Measurements from ENCODE around the gene PRSS2. TPM values are rescaled to one million over a fixed set of nuclear protein-coding genes. Genes with fewer than 3 reads are reported as not detected.

Gene PRSS2
- total RNA-seq, 1 experiment from 2014 or later, result 27.6 TPM

DNA sequence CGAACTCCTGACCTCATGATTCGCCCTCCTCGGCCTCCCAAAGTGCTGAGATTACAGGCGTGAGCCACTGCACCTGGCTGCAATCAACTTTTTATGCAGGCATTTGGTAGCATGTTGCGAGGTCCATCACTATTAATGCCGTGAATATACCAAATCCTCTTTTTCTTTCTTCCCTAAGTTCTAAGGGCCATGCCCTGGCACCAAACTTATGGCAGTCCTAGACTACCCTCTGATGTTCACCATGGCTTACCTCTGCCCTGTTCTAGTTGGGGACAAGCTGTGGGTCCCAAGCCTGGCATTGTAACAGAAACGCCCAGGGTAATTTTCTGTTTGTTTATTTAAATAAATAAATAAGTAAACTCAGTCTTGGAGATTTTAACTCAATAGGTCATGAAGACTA, 13.3 kb downstream of the PRSS2 start (continued):
- TF ChIP-seq, protein P1, sequence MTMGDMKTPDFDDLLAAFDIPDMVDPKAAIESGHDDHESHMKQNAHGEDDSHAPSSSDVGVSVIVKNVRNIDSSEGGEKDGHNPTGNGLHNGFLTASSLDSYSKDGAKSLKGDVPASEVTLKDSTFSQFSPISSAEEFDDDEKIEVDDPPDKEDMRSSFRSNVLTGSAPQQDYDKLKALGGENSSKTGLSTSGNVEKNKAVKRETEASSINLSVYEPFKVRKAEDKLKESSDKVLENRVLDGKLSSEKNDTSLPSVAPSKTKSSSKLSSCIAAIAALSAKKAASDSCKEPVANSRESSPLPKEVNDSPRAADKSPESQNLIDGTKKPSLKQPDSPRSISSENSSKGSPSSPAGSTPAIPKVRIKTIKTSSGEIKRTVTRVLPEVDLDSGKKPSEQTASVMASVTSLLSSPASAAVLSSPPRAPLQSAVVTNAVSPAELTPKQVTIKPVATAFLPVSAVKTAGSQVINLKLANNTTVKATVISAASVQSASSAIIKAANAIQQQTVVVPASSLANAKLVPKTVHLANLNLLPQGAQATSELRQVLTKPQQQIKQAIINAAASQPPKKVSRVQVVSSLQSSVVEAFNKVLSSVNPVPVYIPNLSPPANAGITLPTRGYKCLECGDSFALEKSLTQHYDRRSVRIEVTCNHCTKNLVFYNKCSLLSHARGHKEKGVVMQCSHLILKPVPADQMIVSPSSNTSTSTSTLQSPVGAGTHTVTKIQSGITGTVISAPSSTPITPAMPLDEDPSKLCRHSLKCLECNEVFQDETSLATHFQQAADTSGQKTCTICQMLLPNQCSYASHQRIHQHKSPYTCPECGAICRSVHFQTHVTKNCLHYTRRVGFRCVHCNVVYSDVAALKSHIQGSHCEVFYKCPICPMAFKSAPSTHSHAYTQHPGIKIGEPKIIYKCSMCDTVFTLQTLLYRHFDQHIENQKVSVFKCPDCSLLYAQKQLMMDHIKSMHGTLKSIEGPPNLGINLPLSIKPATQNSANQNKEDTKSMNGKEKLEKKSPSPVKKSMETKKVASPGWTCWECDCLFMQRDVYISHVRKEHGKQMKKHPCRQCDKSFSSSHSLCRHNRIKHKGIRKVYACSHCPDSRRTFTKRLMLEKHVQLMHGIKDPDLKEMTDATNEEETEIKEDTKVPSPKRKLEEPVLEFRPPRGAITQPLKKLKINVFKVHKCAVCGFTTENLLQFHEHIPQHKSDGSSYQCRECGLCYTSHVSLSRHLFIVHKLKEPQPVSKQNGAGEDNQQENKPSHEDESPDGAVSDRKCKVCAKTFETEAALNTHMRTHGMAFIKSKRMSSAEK (CRISPR knock-in tag; IDR thresholded peaks at IDR 0.05; ENCODE audit: borderline replicate concordance), result no peak
- TF ChIP-seq MAX (CRISPR knock-in tag; IDR thresholded peaks at IDR 0.05), result no peak
- TF ChIP-seq MYBL2 (CRISPR knock-in tag; IDR thresholded peaks at IDR 0.05), result no peak
- no peak for TF ChIP-seq GTF2I (CRISPR knock-in tag; conservative IDR thresholded peaks at IDR 0.05)
- no peak for TF ChIP-seq ATF1 (CRISPR knock-in tag; IDR thresholded peaks at IDR 0.05)
- TF ChIP-seq, protein P2, sequence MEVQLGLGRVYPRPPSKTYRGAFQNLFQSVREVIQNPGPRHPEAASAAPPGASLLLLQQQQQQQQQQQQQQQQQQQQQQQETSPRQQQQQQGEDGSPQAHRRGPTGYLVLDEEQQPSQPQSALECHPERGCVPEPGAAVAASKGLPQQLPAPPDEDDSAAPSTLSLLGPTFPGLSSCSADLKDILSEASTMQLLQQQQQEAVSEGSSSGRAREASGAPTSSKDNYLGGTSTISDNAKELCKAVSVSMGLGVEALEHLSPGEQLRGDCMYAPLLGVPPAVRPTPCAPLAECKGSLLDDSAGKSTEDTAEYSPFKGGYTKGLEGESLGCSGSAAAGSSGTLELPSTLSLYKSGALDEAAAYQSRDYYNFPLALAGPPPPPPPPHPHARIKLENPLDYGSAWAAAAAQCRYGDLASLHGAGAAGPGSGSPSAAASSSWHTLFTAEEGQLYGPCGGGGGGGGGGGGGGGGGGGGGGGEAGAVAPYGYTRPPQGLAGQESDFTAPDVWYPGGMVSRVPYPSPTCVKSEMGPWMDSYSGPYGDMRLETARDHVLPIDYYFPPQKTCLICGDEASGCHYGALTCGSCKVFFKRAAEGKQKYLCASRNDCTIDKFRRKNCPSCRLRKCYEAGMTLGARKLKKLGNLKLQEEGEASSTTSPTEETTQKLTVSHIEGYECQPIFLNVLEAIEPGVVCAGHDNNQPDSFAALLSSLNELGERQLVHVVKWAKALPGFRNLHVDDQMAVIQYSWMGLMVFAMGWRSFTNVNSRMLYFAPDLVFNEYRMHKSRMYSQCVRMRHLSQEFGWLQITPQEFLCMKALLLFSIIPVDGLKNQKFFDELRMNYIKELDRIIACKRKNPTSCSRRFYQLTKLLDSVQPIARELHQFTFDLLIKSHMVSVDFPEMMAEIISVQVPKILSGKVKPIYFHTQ (CRISPR knock-in tag; IDR thresholded peaks at IDR 0.05), result no peak
- TF ChIP-seq, protein P3, sequence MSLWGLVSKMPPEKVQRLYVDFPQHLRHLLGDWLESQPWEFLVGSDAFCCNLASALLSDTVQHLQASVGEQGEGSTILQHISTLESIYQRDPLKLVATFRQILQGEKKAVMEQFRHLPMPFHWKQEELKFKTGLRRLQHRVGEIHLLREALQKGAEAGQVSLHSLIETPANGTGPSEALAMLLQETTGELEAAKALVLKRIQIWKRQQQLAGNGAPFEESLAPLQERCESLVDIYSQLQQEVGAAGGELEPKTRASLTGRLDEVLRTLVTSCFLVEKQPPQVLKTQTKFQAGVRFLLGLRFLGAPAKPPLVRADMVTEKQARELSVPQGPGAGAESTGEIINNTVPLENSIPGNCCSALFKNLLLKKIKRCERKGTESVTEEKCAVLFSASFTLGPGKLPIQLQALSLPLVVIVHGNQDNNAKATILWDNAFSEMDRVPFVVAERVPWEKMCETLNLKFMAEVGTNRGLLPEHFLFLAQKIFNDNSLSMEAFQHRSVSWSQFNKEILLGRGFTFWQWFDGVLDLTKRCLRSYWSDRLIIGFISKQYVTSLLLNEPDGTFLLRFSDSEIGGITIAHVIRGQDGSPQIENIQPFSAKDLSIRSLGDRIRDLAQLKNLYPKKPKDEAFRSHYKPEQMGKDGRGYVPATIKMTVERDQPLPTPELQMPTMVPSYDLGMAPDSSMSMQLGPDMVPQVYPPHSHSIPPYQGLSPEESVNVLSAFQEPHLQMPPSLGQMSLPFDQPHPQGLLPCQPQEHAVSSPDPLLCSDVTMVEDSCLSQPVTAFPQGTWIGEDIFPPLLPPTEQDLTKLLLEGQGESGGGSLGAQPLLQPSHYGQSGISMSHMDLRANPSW (CRISPR knock-in tag; conservative IDR thresholded peaks at IDR 0.05; ENCODE audit: low read depth), result no peak
- no peak for TF ChIP-seq RELA (CRISPR knock-in tag; IDR thresholded peaks at IDR 0.05; ENCODE audit: borderline replicate concordance)
- no peak for TF ChIP-seq FOXJ3 (CRISPR knock-in tag; IDR thresholded peaks at IDR 0.05; ENCODE audit: borderline replicate concordance)
- TF ChIP-seq ERG (CRISPR knock-in tag; IDR thresholded peaks at IDR 0.05), result no peak
- no peak for TF ChIP-seq SMAD4 (CRISPR knock-in tag; IDR thresholded peaks at IDR 0.05)
- TF ChIP-seq, protein P4, sequence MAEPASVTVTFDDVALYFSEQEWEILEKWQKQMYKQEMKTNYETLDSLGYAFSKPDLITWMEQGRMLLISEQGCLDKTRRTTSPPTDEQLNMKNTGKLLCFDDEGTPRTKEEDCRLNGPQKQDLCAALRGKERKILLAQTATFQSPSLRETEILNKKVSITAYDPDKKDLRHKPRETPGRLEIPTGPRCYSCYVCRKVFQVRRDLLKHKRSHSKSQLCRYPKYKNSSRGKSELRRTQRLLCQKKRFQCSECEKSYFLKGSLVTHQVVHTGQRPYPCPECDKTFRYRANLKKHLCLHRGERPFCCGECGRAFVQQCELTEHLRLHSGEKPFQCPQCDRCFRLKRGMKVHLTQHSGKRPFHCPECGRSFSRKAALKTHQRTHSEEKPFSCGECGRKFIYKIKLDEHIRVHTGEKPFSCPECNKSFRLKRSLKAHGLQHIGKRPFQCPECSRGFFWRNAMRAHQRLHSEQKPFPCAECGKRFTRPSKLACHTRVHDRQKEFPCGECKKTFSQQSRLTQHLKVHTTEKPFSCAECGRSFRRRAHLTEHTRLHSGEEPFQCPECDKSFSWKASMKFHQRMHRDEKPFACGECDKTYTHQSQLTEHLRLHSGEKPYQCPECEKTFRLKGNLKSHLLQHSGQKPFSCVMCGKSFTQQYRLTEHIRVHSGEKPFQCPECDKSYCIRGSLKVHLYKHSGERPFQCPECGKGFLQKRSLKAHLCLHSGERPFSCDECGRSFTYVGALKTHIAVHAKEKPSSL (CRISPR knock-in tag; conservative IDR thresholded peaks at IDR 0.05), result no peak

- H3K4me1 Mint-ChIP-seq, result peaks cover 7% of the 10 kb centered on the region
- no peak overlapping the region for H3K27ac Mint-ChIP-seq
- H3K4me3 Mint-ChIP-seq, result no peak overlapping the region
- ATAC-seq (no peak), DNase-seq (ENCODE audit: low spot score) (no peak)
- CTCF ChIA-PET, result interaction anchor here (0.6 to 5.1 kb wide), 10 partner anchors 11 to 461 kb away, joined by 3 to 174 read pairs (median 4); no protein-coding TSS in a partner anchor
- H3K9me3 Mint-ChIP-seq, result no peaks in the 10 kb centered on the region
- no peaks in the 10 kb centered on the region for H3K36me3 Mint-ChIP-seq
- POLR2A ChIA-PET, result no interaction called here
- 0 out of 2 replicates have a peak, but pooled peaks cover 6% of the 10 kb centered on the region for H3K27me3 Mint-ChIP-seq (ENCODE audit: low read depth)
- TF ChIP-seq, protein P5, sequence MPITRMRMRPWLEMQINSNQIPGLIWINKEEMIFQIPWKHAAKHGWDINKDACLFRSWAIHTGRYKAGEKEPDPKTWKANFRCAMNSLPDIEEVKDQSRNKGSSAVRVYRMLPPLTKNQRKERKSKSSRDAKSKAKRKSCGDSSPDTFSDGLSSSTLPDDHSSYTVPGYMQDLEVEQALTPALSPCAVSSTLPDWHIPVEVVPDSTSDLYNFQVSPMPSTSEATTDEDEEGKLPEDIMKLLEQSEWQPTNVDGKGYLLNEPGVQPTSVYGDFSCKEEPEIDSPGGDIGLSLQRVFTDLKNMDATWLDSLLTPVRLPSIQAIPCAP (CRISPR knock-in tag; IDR thresholded peaks at IDR 0.05), result no peak
- TF ChIP-seq HMGA2 (CRISPR knock-in tag; IDR thresholded peaks at IDR 0.05) (no peak), ZNF138 (CRISPR knock-in tag; conservative IDR thresholded peaks at IDR 0.05) (no peak)
- TF ChIP-seq, protein P6, sequence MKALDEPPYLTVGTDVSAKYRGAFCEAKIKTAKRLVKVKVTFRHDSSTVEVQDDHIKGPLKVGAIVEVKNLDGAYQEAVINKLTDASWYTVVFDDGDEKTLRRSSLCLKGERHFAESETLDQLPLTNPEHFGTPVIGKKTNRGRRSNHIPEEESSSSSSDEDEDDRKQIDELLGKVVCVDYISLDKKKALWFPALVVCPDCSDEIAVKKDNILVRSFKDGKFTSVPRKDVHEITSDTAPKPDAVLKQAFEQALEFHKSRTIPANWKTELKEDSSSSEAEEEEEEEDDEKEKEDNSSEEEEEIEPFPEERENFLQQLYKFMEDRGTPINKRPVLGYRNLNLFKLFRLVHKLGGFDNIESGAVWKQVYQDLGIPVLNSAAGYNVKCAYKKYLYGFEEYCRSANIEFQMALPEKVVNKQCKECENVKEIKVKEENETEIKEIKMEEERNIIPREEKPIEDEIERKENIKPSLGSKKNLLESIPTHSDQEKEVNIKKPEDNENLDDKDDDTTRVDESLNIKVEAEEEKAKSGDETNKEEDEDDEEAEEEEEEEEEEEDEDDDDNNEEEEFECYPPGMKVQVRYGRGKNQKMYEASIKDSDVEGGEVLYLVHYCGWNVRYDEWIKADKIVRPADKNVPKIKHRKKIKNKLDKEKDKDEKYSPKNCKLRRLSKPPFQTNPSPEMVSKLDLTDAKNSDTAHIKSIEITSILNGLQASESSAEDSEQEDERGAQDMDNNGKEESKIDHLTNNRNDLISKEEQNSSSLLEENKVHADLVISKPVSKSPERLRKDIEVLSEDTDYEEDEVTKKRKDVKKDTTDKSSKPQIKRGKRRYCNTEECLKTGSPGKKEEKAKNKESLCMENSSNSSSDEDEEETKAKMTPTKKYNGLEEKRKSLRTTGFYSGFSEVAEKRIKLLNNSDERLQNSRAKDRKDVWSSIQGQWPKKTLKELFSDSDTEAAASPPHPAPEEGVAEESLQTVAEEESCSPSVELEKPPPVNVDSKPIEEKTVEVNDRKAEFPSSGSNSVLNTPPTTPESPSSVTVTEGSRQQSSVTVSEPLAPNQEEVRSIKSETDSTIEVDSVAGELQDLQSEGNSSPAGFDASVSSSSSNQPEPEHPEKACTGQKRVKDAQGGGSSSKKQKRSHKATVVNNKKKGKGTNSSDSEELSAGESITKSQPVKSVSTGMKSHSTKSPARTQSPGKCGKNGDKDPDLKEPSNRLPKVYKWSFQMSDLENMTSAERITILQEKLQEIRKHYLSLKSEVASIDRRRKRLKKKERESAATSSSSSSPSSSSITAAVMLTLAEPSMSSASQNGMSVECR (CRISPR knock-in tag; IDR thresholded peaks at IDR 0.05; ENCODE audit: borderline replicate concordance), result no peak
These were observed 13.9 kb downstream of the PRSS2 start for GRCh38 chr7:142784716-142785115.
